ENCODE data around the gene CCL22. TPM values are rescaled to one million over a fixed set of nuclear protein-coding genes. Genes with fewer than 3 reads are reported as not detected.

CCL22 gene
- total and polyA plus RNA-seq, 2 of the 4 experiments (the other 2 are of a cell fraction) = not detected

GRCh38 chr16:57310801-57311200 lies 47.8 kb upstream of the CCL22 start:
- no peak overlapping the region for H3K4me3 ChIP-seq (ENCODE audit: insufficient read depth, low read depth, low read length)
- H3K9ac ChIP-seq (ENCODE audit: low read depth, low read length) = no peak overlapping the region
- no peak overlapping the region for H4K8ac ChIP-seq (ENCODE audit: low read depth in 2 of 2, low read length in 2 of 2)
- H4K20me1 ChIP-seq (ENCODE audit: insufficient read depth, low read length) = no peaks in the 10 kb centered on the region
- no peak overlapping the region for H3K18ac ChIP-seq (ENCODE audit: low read depth, low read length)
- no peak overlapping the region for H3K56ac ChIP-seq (ENCODE audit: extremely low read depth, insufficient read depth, low read length)
- H3K27ac ChIP-seq (ENCODE audit: insufficient read depth, low read length) = no peak overlapping the region
- ATAC-seq (ENCODE audit: low read depth) = no peak
- no peak overlapping the region for H3K14ac ChIP-seq (replicated peaks; ENCODE audit: low read depth, low read length)
- no peak overlapping the region for H2AFZ ChIP-seq (replicated peaks; ENCODE audit: low read length, poor library complexity)
- no peak for DNase-seq
- H2BK20ac ChIP-seq (ENCODE audit: low read depth, low read length) = no peak overlapping the region
- peaks cover 51% of the 10 kb centered on the region for H3K27me3 ChIP-seq (ENCODE audit: control insufficient read depth, insufficient read depth, low read length)
- H2AK5ac ChIP-seq (ENCODE audit: low read depth, low read length) = no peak overlapping the region
- H2BK5ac ChIP-seq (ENCODE audit: low read depth, low read length, poor library complexity, severe bottlenecking) = no peak overlapping the region
- H3K9me1 ChIP-seq (ENCODE audit: insufficient read depth, low read length) = no peaks in the 10 kb centered on the region; the same call in 1 of the 2 replicates
- no peaks in the 10 kb centered on the region for H3K4me1 ChIP-seq (ENCODE audit: control insufficient read depth, insufficient read depth, low read length)
- no peak overlapping the region for H3K4ac ChIP-seq (ENCODE audit: low read depth, low read length)
- dilution Hi-C loops (cut with HindIII; ENCODE audit: low sequenced_read_pairs, unreplicated experiment) (no loop called here), in situ Hi-C loops (cut with MboI; ENCODE audit: low sequenced_read_pairs) (no loop called here), intact Hi-C loops (cut with micrococcal nuclease) (no loop called here)
- H4K91ac ChIP-seq (ENCODE audit: insufficient read depth, low read depth, low read length) = no peak overlapping the region
- no peak overlapping the region for H3K23ac ChIP-seq (ENCODE audit: low read depth, low read length)
- TF ChIP-seq CTCF (conservative IDR thresholded peaks at IDR 0.05; ENCODE audit: low read depth, low read length) (no peak), CHD1 (IDR thresholded peaks at IDR 0.05; ENCODE audit: low read depth, low read length) (no peak), SMC3 (IDR thresholded peaks at IDR 0.05; ENCODE audit: low read depth, low read length) (no peak), FOS (IDR thresholded peaks at IDR 0.05; ENCODE audit: low read depth, low read length) (no peak), POLR2A (IDR thresholded peaks at IDR 0.05; ENCODE audit: low read depth, low read length) (no peak), USF2 (IDR thresholded peaks at IDR 0.05; ENCODE audit: low read depth, low read length) (no peak), NFE2L2 (IDR thresholded peaks at IDR 0.05; ENCODE audit: low read depth, low read length) (no peak), CEBPB (IDR thresholded peaks at IDR 0.05; ENCODE audit: low read depth, low read length) (no peak), BHLHE40 (IDR thresholded peaks at IDR 0.05; ENCODE audit: low read depth, low read length) (no peak), ELK1 (IDR thresholded peaks at IDR 0.05; ENCODE audit: borderline replicate concordance, low read depth, low read length) (no peak), RCOR1 (IDR thresholded peaks at IDR 0.05; ENCODE audit: insufficient replicate concordance, low read length) (no peak), MAFK (IDR thresholded peaks at IDR 0.05; ENCODE audit: low read depth, low read length) (no peak), MAZ (IDR thresholded peaks at IDR 0.05; ENCODE audit: borderline replicate concordance, low read depth, low read length) (no peak)
- H3K4me2 ChIP-seq (ENCODE audit: low read depth, low read length) = no peak overlapping the region
- no peaks in the 10 kb centered on the region for H3K36me3 ChIP-seq (ENCODE audit: control insufficient read depth, insufficient read depth, low read length)
- no peak overlapping the region for H4K5ac ChIP-seq (ENCODE audit: low read depth, low read length)
- no peak overlapping the region for H2BK15ac ChIP-seq (ENCODE audit: low read depth, low read length)
- no peak overlapping the region for H2BK120ac ChIP-seq (ENCODE audit: low read depth, low read length)
- ChIA-PET POLR2A (ENCODE audit: unreplicated experiment) (no interaction called here), CTCF (no interaction called here)
- H3K79me1 ChIP-seq (ENCODE audit: low read depth in 1 of 2, low read length in 2 of 2) = no peaks in the 10 kb centered on the region
- BruUV-seq (replicated peaks) = no TSS peak
- no peaks in the 10 kb centered on the region for H3K9me3 ChIP-seq (ENCODE audit: control insufficient read depth, insufficient read depth, low read length)
- no peak overlapping the region for H2AK9ac ChIP-seq (replicated peaks; ENCODE audit: low read depth, low read length, poor library complexity)
- WGBS, 2 experiments (ENCODE audit: extremely low coverage in 2 of 2, insufficient read length in 1 of 2) = no CpG with 5 or more reads among the region's 4 CpGs

Measured in IMR-90 (cell line).